Stimulated activated CD8-positive, alpha-beta memory T cell treated with anti-CD3 and anti-CD28 coated beads, Interleukin-2, amount 100 ng/mL, for 48 hours (primary cell): ENCODE measurements around the gene UBE2D1.
"Not testable (repeated sequence)": the region's sequence is repeated elsewhere in the genome, so short reads cannot be mapped to it uniquely, and the experiment has no call there.

Source experiments
- DNase-seq, 2 donors: peaks; one replicate each; pipeline ENCODE4 v3.0.0-alpha.2; 2020; ENCODE audit warnings: low read depth in 2 of 2

The UBE2D1 gene

GRCh38 chr10:58384095-58384494 is 49.3 kb downstream of the UBE2D1 start:
- DNase-seq = no peak

- DNase-seq = no peak
These were observed 49.8 kb downstream of the UBE2D1 start for GRCh38 chr10:58384544-58384998.

- peak; percentile 95 to 97 for DNase-seq
These were observed 50.4 kb downstream of the UBE2D1 start, which contains the start of gene TFAM for GRCh38 chr10:58384999-58385783. Gene TFAM, plus strand, starts transcription at chr10:58385410. Its CDS starts 138 bp downstream, at chr10:58385548.

GRCh38 chr10:58385784-58386112 is 50.9 kb downstream of the UBE2D1 start:
- peak in 1 of 2 donors; percentile 4 for DNase-seq

GRCh38 chr10:58389024-58389423 is 54.2 kb downstream of the UBE2D1 start:
- no peak for DNase-seq

- no peak for DNase-seq
These were observed 58.5 kb downstream of the UBE2D1 start for GRCh38 chr10:58393317-58393716.

GRCh38 chr10:58394471-58394870 is 59.7 kb downstream of the UBE2D1 start:
- DNase-seq = no peak

- no peak for DNase-seq
These were observed 61.3 kb downstream of the UBE2D1 start for GRCh38 chr10:58396057-58396456.

GRCh38 chr10:58397830-58398229 is 63.0 kb downstream of the UBE2D1 start:
- DNase-seq = no peak

- no peak for DNase-seq
These were observed 64.6 kb downstream of the UBE2D1 start for GRCh38 chr10:58399410-58399809.

- no peak for DNase-seq
These were observed 65.8 kb downstream of the UBE2D1 start for GRCh38 chr10:58400609-58401008.

- DNase-seq = no peak
These were observed 69.2 kb downstream of the UBE2D1 start for GRCh38 chr10:58404001-58404400.

- no peak for DNase-seq
These were observed 75.3 kb downstream of the UBE2D1 start for GRCh38 chr10:58409956-58410610.

- DNase-seq = no peak
These were observed 77.7 kb downstream of the UBE2D1 start for GRCh38 chr10:58412502-58412961.

GRCh38 chr10:58414270-58415041 is 79.7 kb downstream of the UBE2D1 start:
- DNase-seq = no peak

GRCh38 chr10:58415757-58416156 is 81.0 kb downstream of the UBE2D1 start:
- no peak for DNase-seq

GRCh38 chr10:58417902-58418301 is 83.1 kb downstream of the UBE2D1 start:
- DNase-seq = not testable (repeated sequence)
